Measurements from ENCODE around the gene ELOVL6. TPM values are rescaled to one million over a fixed set of nuclear protein-coding genes. Genes with fewer than 3 reads are reported as not detected.

The ELOVL6 gene
- total RNA-seq, 2 experiments from 2014 or later = 26.8 to 27.0 TPM

- DNase-seq = no peak
- peaks cover 9% of the 10 kb centered on the region for H3K4me1 Mint-ChIP-seq
- ChIA-PET POLR2A (no interaction called here), CTCF (interaction anchor here (0.6 to 1.2 kb wide), 3 partner anchors 15 to 36 kb away, joined by 3 to 6 read pairs (median 3); no protein-coding TSS in a partner anchor)
- no peak overlapping the region for H3K27ac Mint-ChIP-seq
- H3K9me3 Mint-ChIP-seq = peaks cover 2% of the 10 kb centered on the region
- no peaks in the 10 kb centered on the region for H3K27me3 Mint-ChIP-seq
- no peak overlapping the region for H3K4me3 Mint-ChIP-seq
- peaks cover 24% of the 10 kb centered on the region for H3K36me3 Mint-ChIP-seq (ENCODE audit: low read depth)
These were observed 69.9 kb downstream of the ELOVL6 start for GRCh38 chr4:110128472-110128919.

GRCh38 chr4:110128029-110128428, 70.4 kb downstream of the ELOVL6 start:
- no peaks in the 10 kb centered on the region for H3K27me3 Mint-ChIP-seq
- DNase-seq = no peak
- no peak overlapping the region for H3K4me3 Mint-ChIP-seq
- H3K36me3 Mint-ChIP-seq (ENCODE audit: low read depth) = peaks cover 19% of the 10 kb centered on the region
- H3K4me1 Mint-ChIP-seq = peaks cover 9% of the 10 kb centered on the region
- H3K9me3 Mint-ChIP-seq = peaks cover 2% of the 10 kb centered on the region
- no peak overlapping the region for H3K27ac Mint-ChIP-seq
- ChIA-PET CTCF (interaction anchor here (1.0 kb wide), 1 partner anchor 18 kb away, joined by 3 read pairs; no protein-coding TSS in a partner anchor), POLR2A (no interaction called here)

- Mint-ChIP-seq H3K27ac (no peak overlapping the region), H3K4me3 (no peak overlapping the region), H3K36me3 (ENCODE audit: low read depth) (peaks cover 16% of the 10 kb centered on the region), H3K27me3 (no peaks in the 10 kb centered on the region), H3K4me1 (peaks cover 4% of the 10 kb centered on the region), H3K9me3 (peaks cover 2% of the 10 kb centered on the region)
- ChIA-PET CTCF (no interaction called here), POLR2A (no interaction called here)
- no peak for DNase-seq
These were observed 73.7 kb downstream of the ELOVL6 start for GRCh38 chr4:110124711-110125110.

- DNase-seq = no peak
- Mint-ChIP-seq H3K36me3 (ENCODE audit: low read depth) (peaks cover 9% of the 10 kb centered on the region), H3K27me3 (no peaks in the 10 kb centered on the region), H3K9me3 (peaks cover 2% of the 10 kb centered on the region), H3K4me3 (no peak overlapping the region), H3K4me1 (peaks cover 11% of the 10 kb centered on the region), H3K27ac (no peak overlapping the region)
- ChIA-PET POLR2A (no interaction called here), CTCF (interaction anchor here (0.5 to 1.5 kb wide), 2 partner anchors 73 to 137 kb away, joined by 3 to 4 read pairs; no protein-coding TSS in a partner anchor)
These were observed 76.2 kb downstream of the ELOVL6 start for GRCh38 chr4:110122201-110122600.

GRCh38 chr4:110120506-110120905, 77.9 kb downstream of the ELOVL6 start:
- no peak overlapping the region for H3K27ac Mint-ChIP-seq
- no peak for DNase-seq
- H3K4me1 Mint-ChIP-seq = peaks cover 11% of the 10 kb centered on the region
- H3K27me3 Mint-ChIP-seq = no peaks in the 10 kb centered on the region
- H3K4me3 Mint-ChIP-seq = no peak overlapping the region
- H3K9me3 Mint-ChIP-seq = peaks cover 2% of the 10 kb centered on the region
- peaks cover 11% of the 10 kb centered on the region for H3K36me3 Mint-ChIP-seq (ENCODE audit: low read depth)
- ChIA-PET POLR2A (no interaction called here), CTCF (interaction anchor here (0.6 to 0.7 kb wide), 3 partner anchors 16 to 1157 kb away, joined by 3 to 4 read pairs (median 3); no protein-coding TSS in a partner anchor)

- no peak overlapping the region for H3K27ac Mint-ChIP-seq
These were observed 78.5 kb downstream of the ELOVL6 start for GRCh38 chr4:110119880-110120279.

GRCh38 chr4:110119337-110119736, 79.1 kb downstream of the ELOVL6 start:
- ChIA-PET POLR2A (interaction anchor here (1.4 kb wide), 1 partner anchor 11 kb away, joined by 4 read pairs; no protein-coding TSS in a partner anchor), CTCF (no interaction called here)
- DNase-seq = no peak
- Mint-ChIP-seq H3K4me3 (no peak overlapping the region), H3K36me3 (ENCODE audit: low read depth) (peaks cover 10% of the 10 kb centered on the region), H3K27me3 (no peaks in the 10 kb centered on the region), H3K27ac (no peak overlapping the region), H3K9me3 (peaks cover 2% of the 10 kb centered on the region), H3K4me1 (peaks cover 10% of the 10 kb centered on the region)

More at GRCh38 chr4:110119880-110120279, 78.5 kb downstream of the ELOVL6 start:
- Mint-ChIP-seq H3K4me1 (peaks cover 11% of the 10 kb centered on the region), H3K27me3 (no peaks in the 10 kb centered on the region), H3K36me3 (ENCODE audit: low read depth) (peaks cover 11% of the 10 kb centered on the region), H3K4me3 (no peak overlapping the region), H3K9me3 (peaks cover 2% of the 10 kb centered on the region)
- ChIA-PET POLR2A (interaction anchor here (1.4 kb wide), 1 partner anchor 10 kb away, joined by 4 read pairs; no protein-coding TSS in a partner anchor), CTCF (no interaction called here)
- no peak for DNase-seq

GRCh38 chr4:110112056-110112455, 86.4 kb downstream of the ELOVL6 start:
- Mint-ChIP-seq H3K4me1 (peaks cover 5% of the 10 kb centered on the region), H3K9me3 (no peaks in the 10 kb centered on the region)
- CTCF ChIA-PET = no interaction called here

GRCh38 chr4:110109455-110109854, 89.0 kb downstream of the ELOVL6 start:
- Mint-ChIP-seq H3K36me3 (ENCODE audit: low read depth) (peaks cover 23% of the 10 kb centered on the region), H3K4me3 (no peak overlapping the region), H3K27me3 (no peaks in the 10 kb centered on the region), H3K4me1 (peaks cover 14% of the 10 kb centered on the region), H3K27ac (no peak overlapping the region), H3K9me3 (no peaks in the 10 kb centered on the region)
- CTCF ChIA-PET = no interaction called here
- POLR2A ChIA-PET = no interaction called here
- DNase-seq = no peak

More at GRCh38 chr4:110112056-110112455, 86.4 kb downstream of the ELOVL6 start:
- DNase-seq = no peak
- Mint-ChIP-seq H3K27me3 (no peaks in the 10 kb centered on the region), H3K27ac (no peak overlapping the region), H3K36me3 (ENCODE audit: low read depth) (peaks cover 21% of the 10 kb centered on the region), H3K4me3 (no peak overlapping the region)
- POLR2A ChIA-PET = no interaction called here

GRCh38 chr4:110108960-110109359, 89.5 kb downstream of the ELOVL6 start:
- H3K27me3 Mint-ChIP-seq = no peaks in the 10 kb centered on the region
- DNase-seq = no peak
- no peak overlapping the region for H3K27ac Mint-ChIP-seq
- peaks cover 14% of the 10 kb centered on the region for H3K4me1 Mint-ChIP-seq
- no peak overlapping the region for H3K4me3 Mint-ChIP-seq
- no peaks in the 10 kb centered on the region for H3K9me3 Mint-ChIP-seq
- CTCF ChIA-PET = no interaction called here
- POLR2A ChIA-PET = no interaction called here
- peaks cover 26% of the 10 kb centered on the region for H3K36me3 Mint-ChIP-seq (ENCODE audit: low read depth)

- CTCF ChIA-PET = no interaction called here
- H3K9me3 Mint-ChIP-seq = no peaks in the 10 kb centered on the region
- no peak overlapping the region for H3K4me3 Mint-ChIP-seq
- peaks cover 14% of the 10 kb centered on the region for H3K4me1 Mint-ChIP-seq
- no peak for DNase-seq
- H3K27me3 Mint-ChIP-seq = no peaks in the 10 kb centered on the region
- no peak overlapping the region for H3K27ac Mint-ChIP-seq
- POLR2A ChIA-PET = no interaction called here
- peaks cover 23% of the 10 kb centered on the region for H3K36me3 Mint-ChIP-seq (ENCODE audit: low read depth)
These were observed 90.0 kb downstream of the ELOVL6 start for GRCh38 chr4:110108422-110108821.

- POLR2A ChIA-PET = no interaction called here
- no peak overlapping the region for H3K27ac Mint-ChIP-seq
- H3K9me3 Mint-ChIP-seq = no peaks in the 10 kb centered on the region
- no peak for DNase-seq
- no peak overlapping the region for H3K4me3 Mint-ChIP-seq
- H3K27me3 Mint-ChIP-seq = no peaks in the 10 kb centered on the region
- H3K36me3 Mint-ChIP-seq (ENCODE audit: low read depth) = peaks cover 26% of the 10 kb centered on the region
- CTCF ChIA-PET = no interaction called here
- peaks cover 14% of the 10 kb centered on the region for H3K4me1 Mint-ChIP-seq
These were observed 90.5 kb downstream of the ELOVL6 start for GRCh38 chr4:110107866-110108265.

- peaks cover 14% of the 10 kb centered on the region for H3K4me1 Mint-ChIP-seq
- H3K4me3 Mint-ChIP-seq = no peak overlapping the region
- no peak for DNase-seq
- H3K36me3 Mint-ChIP-seq (ENCODE audit: low read depth) = peaks cover 29% of the 10 kb centered on the region
- H3K27ac Mint-ChIP-seq = no peak overlapping the region
- no peaks in the 10 kb centered on the region for H3K27me3 Mint-ChIP-seq
- POLR2A ChIA-PET = interaction anchor here (1.5 kb wide), 1 partner anchor 47 kb away, joined by 5 read pairs; no protein-coding TSS in a partner anchor
- CTCF ChIA-PET = no interaction called here
- no peaks in the 10 kb centered on the region for H3K9me3 Mint-ChIP-seq
These were observed 91.5 kb downstream of the ELOVL6 start for GRCh38 chr4:110106931-110107296.

GRCh38 chr4:110104661-110105060, 93.8 kb downstream of the ELOVL6 start:
- Mint-ChIP-seq H3K4me3 (no peak overlapping the region), H3K4me1 (peaks cover 16% of the 10 kb centered on the region), H3K36me3 (ENCODE audit: low read depth) (peaks cover 20% of the 10 kb centered on the region), H3K27ac (no peak overlapping the region), H3K9me3 (no peaks in the 10 kb centered on the region), H3K27me3 (no peaks in the 10 kb centered on the region)
- DNase-seq = no peak
- ChIA-PET POLR2A (no interaction called here), CTCF (no interaction called here)
